ENCODE results near the gene DGKI. TPM values are rescaled to one million over a fixed set of nuclear protein-coding genes. Genes with fewer than 3 reads are reported as not detected.

Gene DGKI
- total and polyA plus RNA-seq, 2 experiments from 2014 or later: 0.16 to 1.0 TPM

DNA sequence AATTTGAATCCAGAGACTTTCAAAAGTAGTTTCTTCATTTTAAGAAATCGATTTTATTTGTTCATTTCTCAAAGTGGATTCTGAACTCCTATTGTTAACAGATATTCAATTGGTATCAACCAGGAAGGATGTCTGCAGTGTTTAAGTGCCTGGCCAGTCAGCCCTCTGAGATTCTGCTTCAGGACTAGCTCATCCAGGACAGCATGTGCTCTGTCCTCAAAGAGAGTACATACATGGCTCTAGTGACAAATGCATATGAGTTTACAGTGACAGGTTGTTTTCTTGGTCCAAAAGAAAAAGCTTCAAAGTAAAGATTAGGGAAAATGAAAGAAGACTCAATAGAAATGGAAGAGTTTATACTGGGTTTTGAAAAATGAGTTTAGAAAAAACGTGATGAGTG, 494.8 kb downstream of the DGKI start (continued):
- TF ChIP-seq, protein P1, sequence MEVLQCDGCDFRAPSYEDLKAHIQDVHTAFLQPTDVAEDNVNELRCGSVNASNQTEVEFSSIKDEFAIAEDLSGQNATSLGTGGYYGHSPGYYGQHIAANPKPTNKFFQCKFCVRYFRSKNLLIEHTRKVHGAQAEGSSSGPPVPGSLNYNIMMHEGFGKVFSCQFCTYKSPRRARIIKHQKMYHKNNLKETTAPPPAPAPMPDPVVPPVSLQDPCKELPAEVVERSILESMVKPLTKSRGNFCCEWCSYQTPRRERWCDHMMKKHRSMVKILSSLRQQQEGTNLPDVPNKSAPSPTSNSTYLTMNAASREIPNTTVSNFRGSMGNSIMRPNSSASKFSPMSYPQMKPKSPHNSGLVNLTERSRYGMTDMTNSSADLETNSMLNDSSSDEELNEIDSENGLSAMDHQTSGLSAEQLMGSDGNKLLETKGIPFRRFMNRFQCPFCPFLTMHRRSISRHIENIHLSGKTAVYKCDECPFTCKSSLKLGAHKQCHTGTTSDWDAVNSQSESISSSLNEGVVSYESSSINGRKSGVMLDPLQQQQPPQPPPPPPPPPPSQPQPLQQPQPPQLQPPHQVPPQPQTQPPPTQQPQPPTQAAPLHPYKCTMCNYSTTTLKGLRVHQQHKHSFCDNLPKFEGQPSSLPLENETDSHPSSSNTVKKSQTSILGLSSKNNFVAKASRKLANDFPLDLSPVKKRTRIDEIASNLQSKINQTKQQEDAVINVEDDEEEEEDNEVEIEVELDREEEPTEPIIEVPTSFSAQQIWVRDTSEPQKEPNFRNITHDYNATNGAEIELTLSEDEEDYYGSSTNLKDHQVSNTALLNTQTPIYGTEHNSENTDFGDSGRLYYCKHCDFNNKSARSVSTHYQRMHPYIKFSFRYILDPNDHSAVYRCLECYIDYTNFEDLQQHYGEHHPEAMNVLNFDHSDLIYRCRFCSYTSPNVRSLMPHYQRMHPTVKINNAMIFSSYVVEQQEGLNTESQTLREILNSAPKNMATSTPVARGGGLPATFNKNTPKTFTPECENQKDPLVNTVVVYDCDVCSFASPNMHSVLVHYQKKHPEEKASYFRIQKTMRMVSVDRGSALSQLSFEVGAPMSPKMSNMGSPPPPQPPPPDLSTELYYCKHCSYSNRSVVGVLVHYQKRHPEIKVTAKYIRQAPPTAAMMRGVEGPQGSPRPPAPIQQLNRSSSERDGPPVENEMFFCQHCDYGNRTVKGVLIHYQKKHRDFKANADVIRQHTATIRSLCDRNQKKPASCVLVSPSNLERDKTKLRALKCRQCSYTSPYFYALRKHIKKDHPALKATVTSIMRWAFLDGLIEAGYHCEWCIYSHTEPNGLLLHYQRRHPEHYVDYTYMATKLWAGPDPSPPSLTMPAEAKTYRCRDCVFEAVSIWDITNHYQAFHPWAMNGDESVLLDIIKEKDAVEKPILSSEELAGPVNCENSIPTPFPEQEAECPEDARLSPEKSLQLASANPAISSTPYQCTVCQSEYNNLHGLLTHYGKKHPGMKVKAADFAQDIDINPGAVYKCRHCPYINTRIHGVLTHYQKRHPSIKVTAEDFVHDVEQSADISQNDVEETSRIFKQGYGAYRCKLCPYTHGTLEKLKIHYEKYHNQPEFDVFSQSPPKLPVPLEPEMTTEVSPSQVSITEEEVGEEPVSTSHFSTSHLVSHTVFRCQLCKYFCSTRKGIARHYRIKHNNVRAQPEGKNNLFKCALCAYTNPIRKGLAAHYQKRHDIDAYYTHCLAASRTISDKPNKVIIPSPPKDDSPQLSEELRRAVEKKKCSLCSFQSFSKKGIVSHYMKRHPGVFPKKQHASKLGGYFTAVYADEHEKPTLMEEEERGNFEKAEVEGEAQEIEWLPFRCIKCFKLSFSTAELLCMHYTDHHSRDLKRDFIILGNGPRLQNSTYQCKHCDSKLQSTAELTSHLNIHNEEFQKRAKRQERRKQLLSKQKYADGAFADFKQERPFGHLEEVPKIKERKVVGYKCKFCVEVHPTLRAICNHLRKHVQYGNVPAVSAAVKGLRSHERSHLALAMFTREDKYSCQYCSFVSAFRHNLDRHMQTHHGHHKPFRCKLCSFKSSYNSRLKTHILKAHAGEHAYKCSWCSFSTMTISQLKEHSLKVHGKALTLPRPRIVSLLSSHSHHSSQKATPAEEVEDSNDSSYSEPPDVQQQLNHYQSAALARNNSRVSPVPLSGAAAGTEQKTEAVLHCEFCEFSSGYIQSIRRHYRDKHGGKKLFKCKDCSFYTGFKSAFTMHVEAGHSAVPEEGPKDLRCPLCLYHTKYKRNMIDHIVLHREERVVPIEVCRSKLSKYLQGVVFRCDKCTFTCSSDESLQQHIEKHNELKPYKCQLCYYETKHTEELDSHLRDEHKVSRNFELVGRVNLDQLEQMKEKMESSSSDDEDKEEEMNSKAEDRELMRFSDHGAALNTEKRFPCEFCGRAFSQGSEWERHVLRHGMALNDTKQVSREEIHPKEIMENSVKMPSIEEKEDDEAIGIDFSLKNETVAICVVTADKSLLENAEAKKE (CRISPR knock-in tag; IDR thresholded peaks at IDR 0.05): no peak
- TF ChIP-seq NANOG (IDR thresholded peaks at IDR 0.05; ENCODE audit: borderline replicate concordance): no peak
- no peak for TF ChIP-seq ZNF331 (CRISPR knock-in tag; IDR thresholded peaks at IDR 0.05; ENCODE audit: low read depth)
- no peak for TF ChIP-seq JUNB (IDR thresholded peaks at IDR 0.05; ENCODE audit: unreplicated experiment)
- no peak for TF ChIP-seq STAT1 (IDR thresholded peaks at IDR 0.05; ENCODE audit: unreplicated experiment)

- no peak overlapping the region for H3K4me3 Mint-ChIP-seq
- TF ChIP-seq ZNF331 (CRISPR knock-in tag; IDR thresholded peaks at IDR 0.05; ENCODE audit: low read depth) (no peak), POLR2AphosphoS5 (IDR thresholded peaks at IDR 0.05; ENCODE audit: low read depth) (no peak), EZH2phosphoT487 (IDR thresholded peaks at IDR 0.05; ENCODE audit: unreplicated experiment) (no peak), ZNF114 (CRISPR knock-in tag; IDR thresholded peaks at IDR 0.05) (no peak), STAT1 (IDR thresholded peaks at IDR 0.05; ENCODE audit: unreplicated experiment) (no peak), EZH2 (IDR thresholded peaks at IDR 0.05; ENCODE audit: low read depth, unreplicated experiment) (no peak), REST (IDR thresholded peaks at IDR 0.05; ENCODE audit: unreplicated experiment) (no peak)
- TF ChIP-seq, protein P2, sequence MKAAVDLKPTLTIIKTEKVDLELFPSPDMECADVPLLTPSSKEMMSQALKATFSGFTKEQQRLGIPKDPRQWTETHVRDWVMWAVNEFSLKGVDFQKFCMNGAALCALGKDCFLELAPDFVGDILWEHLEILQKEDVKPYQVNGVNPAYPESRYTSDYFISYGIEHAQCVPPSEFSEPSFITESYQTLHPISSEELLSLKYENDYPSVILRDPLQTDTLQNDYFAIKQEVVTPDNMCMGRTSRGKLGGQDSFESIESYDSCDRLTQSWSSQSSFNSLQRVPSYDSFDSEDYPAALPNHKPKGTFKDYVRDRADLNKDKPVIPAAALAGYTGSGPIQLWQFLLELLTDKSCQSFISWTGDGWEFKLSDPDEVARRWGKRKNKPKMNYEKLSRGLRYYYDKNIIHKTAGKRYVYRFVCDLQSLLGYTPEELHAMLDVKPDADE (IDR thresholded peaks at IDR 0.05): no peak
Measured at GRCh38 chr7:137345799-137346449, 500.9 kb downstream of the DGKI start.

More at GRCh38 chr7:137345799-137346449, 500.9 kb downstream of the DGKI start:
- Histone ChIP-seq H3K27ac (ENCODE audit: low read depth) (no peak overlapping the region), H3K9me2 (ENCODE audit: insufficient read depth) (0 out of 2 replicates have a peak, but pooled peaks cover 7% of the 10 kb centered on the region), H3K36me3 (ENCODE audit: insufficient read depth) (no peaks in the 10 kb centered on the region), H3K27me3 (ENCODE audit: insufficient read depth) (peaks cover 15% of the 10 kb centered on the region), H4K20me1 (replicated peaks; ENCODE audit: insufficient read depth) (no peaks in the 10 kb centered on the region), H3F3A (replicated peaks; ENCODE audit: low read depth) (no peaks in the 10 kb centered on the region), H3K4me2 (no peak overlapping the region), H3K4me3 (no peak overlapping the region), H2AFZ (no peak overlapping the region), H3K4me1 (ENCODE audit: insufficient read depth) (peaks cover 38% of the 10 kb centered on the region), H3K79me2 (replicated peaks; ENCODE audit: insufficient read depth) (no peaks in the 10 kb centered on the region)
- ATAC-seq (no peak), DNase-seq (ENCODE audit: low spot score) (peak; percentile 40)
- Mint-ChIP-seq H3K27ac (no peak overlapping the region), H3K36me3 (ENCODE audit: low read depth) (0 out of 3 replicates have a peak, but pooled peaks cover 3% of the 10 kb centered on the region), H3K4me1 (peaks cover 47% of the 10 kb centered on the region), H3K9me3 (no peaks in the 10 kb centered on the region), H3K27me3 (ENCODE audit: insufficient read depth, low read depth, poor library complexity) (peaks cover 12% of the 10 kb centered on the region)

All from GM23338 (cell line).